ENCODE measurements around the gene HTRA2.

HTRA2 gene

DNA sequence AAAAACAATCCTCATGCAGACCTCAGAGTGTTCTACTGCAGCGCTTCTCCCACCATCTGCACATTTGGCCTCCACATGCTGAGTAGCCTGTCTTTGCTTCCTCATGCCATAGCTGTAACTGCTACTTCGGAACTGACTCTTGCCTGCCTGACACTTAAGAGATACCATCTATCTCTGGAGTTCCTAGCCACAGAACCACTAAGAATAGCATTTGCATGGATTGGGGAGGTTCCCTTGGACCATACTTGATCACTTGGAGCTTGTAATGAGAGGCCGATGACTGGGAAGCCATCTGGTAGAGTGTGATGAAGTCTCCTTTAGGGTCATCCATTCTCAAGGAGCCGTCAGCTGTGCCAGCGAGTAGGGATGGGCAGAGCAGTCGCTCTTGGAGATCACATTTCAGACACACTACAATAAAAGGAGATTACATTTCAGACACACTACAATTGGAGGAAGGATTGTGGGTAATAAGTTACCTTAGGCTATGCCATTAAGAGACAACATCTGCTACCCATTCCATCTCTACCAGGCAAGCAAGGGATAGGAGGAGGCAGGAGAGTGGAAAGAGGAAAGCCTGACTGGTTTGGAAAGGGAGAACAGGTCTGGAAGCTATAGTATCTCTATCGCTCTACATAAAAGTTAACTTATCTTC lies 46.6 kb downstream of the HTRA2 start:
- H3K4me2 ChIP-seq (ENCODE audit: low read length), result no peak overlapping the region
- H3K9me2 ChIP-seq (ENCODE audit: low read depth, low read length), result no peaks in the 10 kb centered on the region
- H3K79me2 ChIP-seq (ENCODE audit: insufficient read depth, low read length), result no peaks in the 10 kb centered on the region
- H3K27ac ChIP-seq (ENCODE audit: low read depth, low read length, poor library complexity, severe bottlenecking), result no peak overlapping the region
- H3K4me3 ChIP-seq (ENCODE audit: low read depth, low read length, poor library complexity, severe bottlenecking), result no peak overlapping the region
- no peak overlapping the region for H3K9ac ChIP-seq (ENCODE audit: low read length)
- H3K9me3 ChIP-seq (ENCODE audit: low read length), result no peaks in the 10 kb centered on the region
- no peaks in the 10 kb centered on the region for H3K36me3 ChIP-seq (ENCODE audit: insufficient read depth, low read length)
- TF ChIP-seq CTCF (IDR thresholded peaks at IDR 0.05; ENCODE audit: low read length) (no peak), EZH2 (IDR thresholded peaks at IDR 0.05; ENCODE audit: borderline replicate concordance, low read length) (no peak)
- H3K27me3 ChIP-seq (ENCODE audit: insufficient read depth, low read length), result no peaks in the 10 kb centered on the region
- no peak overlapping the region for H2AFZ ChIP-seq (ENCODE audit: low read length)
- H3K4me1 ChIP-seq (ENCODE audit: insufficient read depth, low read length, severe bottlenecking), result peaks cover 19% of the 10 kb centered on the region
- no peaks in the 10 kb centered on the region for H4K20me1 ChIP-seq (ENCODE audit: insufficient read depth, low read length)
- no peaks in the 10 kb centered on the region for H3F3A ChIP-seq (ENCODE audit: insufficient read depth, low read length)

DNA sequence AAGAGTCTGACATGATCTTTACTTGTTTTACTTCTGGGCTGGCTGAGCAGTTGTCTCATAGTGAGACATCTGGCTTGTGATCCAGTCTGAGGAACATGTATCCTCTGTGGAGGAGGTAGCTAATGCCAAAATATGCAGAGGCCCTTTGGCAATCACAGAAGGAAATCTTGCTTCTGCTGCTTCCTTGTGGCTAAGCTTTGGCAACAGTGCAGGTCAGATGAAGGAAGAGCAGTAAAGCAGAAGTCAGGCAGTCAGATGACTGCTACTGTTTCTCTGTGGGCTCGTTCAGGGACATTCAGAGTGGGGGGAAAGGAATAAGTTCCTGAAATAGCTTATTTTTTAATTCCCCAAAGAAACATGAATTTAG lies 47.1 kb downstream of the HTRA2 start:
- peaks cover 14% of the 10 kb centered on the region for H3K4me1 ChIP-seq (ENCODE audit: insufficient read depth, low read length, severe bottlenecking)
- no peaks in the 10 kb centered on the region for H3K9me3 ChIP-seq (ENCODE audit: low read length)
- H3K4me3 ChIP-seq (ENCODE audit: low read depth, low read length, poor library complexity, severe bottlenecking), result no peak overlapping the region
- H3K9ac ChIP-seq (ENCODE audit: low read length), result no peak overlapping the region
- H2AFZ ChIP-seq (ENCODE audit: low read length), result no peak overlapping the region
- TF ChIP-seq CTCF (IDR thresholded peaks at IDR 0.05; ENCODE audit: low read length) (no peak), EZH2 (IDR thresholded peaks at IDR 0.05; ENCODE audit: borderline replicate concordance, low read length) (no peak)
- H3K4me2 ChIP-seq (ENCODE audit: low read length), result no peak overlapping the region
- no peaks in the 10 kb centered on the region for H3K36me3 ChIP-seq (ENCODE audit: insufficient read depth, low read length)
- no peaks in the 10 kb centered on the region for H3K27me3 ChIP-seq (ENCODE audit: insufficient read depth, low read length)
- H3K79me2 ChIP-seq (ENCODE audit: insufficient read depth, low read length), result no peaks in the 10 kb centered on the region
- H3F3A ChIP-seq (ENCODE audit: insufficient read depth, low read length), result no peaks in the 10 kb centered on the region
- no peaks in the 10 kb centered on the region for H3K9me2 ChIP-seq (ENCODE audit: low read depth, low read length)
- H3K27ac ChIP-seq (ENCODE audit: low read depth, low read length, poor library complexity, severe bottlenecking), result no peak overlapping the region
- no peaks in the 10 kb centered on the region for H4K20me1 ChIP-seq (ENCODE audit: insufficient read depth, low read length)

GRCh38 chr2:74577448-74577847 lies 47.7 kb downstream of the HTRA2 start:
- Histone ChIP-seq H3K27ac (ENCODE audit: low read depth, low read length, poor library complexity, severe bottlenecking) (no peak overlapping the region), H3K9ac (ENCODE audit: low read length) (no peak overlapping the region), H2AFZ (ENCODE audit: low read length) (no peak overlapping the region)

More at GRCh38 chr2:74577448-74577847, 47.7 kb downstream of the HTRA2 start:
- Histone ChIP-seq H3K9me2 (ENCODE audit: low read depth, low read length) (no peaks in the 10 kb centered on the region), H3K27me3 (ENCODE audit: insufficient read depth, low read length) (no peaks in the 10 kb centered on the region), H3F3A (ENCODE audit: insufficient read depth, low read length) (no peaks in the 10 kb centered on the region), H3K79me2 (ENCODE audit: insufficient read depth, low read length) (no peaks in the 10 kb centered on the region), H3K4me1 (ENCODE audit: insufficient read depth, low read length, severe bottlenecking) (peaks cover 11% of the 10 kb centered on the region), H3K4me2 (ENCODE audit: low read length) (no peak overlapping the region), H3K9me3 (ENCODE audit: low read length) (no peaks in the 10 kb centered on the region), H3K36me3 (ENCODE audit: insufficient read depth, low read length) (no peaks in the 10 kb centered on the region), H4K20me1 (ENCODE audit: insufficient read depth, low read length) (no peaks in the 10 kb centered on the region), H3K4me3 (ENCODE audit: low read depth, low read length, poor library complexity, severe bottlenecking) (no peak overlapping the region)
- TF ChIP-seq EZH2 (IDR thresholded peaks at IDR 0.05; ENCODE audit: borderline replicate concordance, low read length) (no peak), CTCF (IDR thresholded peaks at IDR 0.05; ENCODE audit: low read length) (no peak)

Data from OCI-LY1 (cell line).